HL-60/S4 treated with retinoic acid at 250 ng/mL for 4 days and 3 days (cell line): ENCODE measurements around the gene EID3.
"Not testable (repeated sequence)": the region's sequence is repeated elsewhere in the genome, so short reads cannot be mapped to it uniquely, and the experiment has no call there.

ENCODE experiments used
- in situ Hi-C: fragments of 300-500 bp; cut with MboI; formaldehyde crosslinking; loops from 2 replicates; pipeline ENCODE4 v1.7.0; 2022; ENCODE audit warnings: low sequenced_read_pairs

EID3 gene

DNA sequence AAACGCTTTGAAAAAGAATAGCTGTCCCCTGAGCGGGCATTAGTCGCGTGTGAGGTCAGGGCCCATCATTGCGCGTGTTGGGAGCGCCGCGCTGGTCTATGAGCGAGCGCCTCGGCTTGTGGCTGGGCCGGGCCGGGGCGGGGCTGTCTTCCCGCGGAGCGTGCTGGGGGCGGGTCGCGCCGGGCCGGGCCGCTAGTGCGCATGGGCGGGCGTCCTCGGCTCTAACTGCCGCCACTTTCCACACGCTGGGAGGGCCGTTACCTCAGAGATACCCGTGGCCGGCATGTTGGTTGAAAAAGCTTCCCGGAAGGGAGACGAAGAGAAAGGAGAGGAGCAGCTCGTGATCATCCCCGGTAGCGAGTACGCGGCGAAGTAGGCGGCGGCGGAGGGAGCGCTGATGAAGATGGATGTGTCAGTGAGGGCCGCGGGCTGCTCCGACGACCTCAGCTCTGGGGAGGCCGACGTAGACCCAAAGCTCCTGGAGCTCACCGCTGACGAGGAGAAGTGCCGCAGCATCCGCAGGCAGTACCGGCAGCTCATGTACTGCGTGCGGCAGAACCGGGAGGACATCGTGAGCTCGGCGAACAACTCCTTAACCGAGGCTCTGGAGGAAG, at the start of gene EID3:
EID3 (plus strand) TSS at position 202 of the 614 bp plus-strand sequence; CDS start at position 398, 196 bp downstream.
- in situ Hi-C loops: no loop called here

DNA sequence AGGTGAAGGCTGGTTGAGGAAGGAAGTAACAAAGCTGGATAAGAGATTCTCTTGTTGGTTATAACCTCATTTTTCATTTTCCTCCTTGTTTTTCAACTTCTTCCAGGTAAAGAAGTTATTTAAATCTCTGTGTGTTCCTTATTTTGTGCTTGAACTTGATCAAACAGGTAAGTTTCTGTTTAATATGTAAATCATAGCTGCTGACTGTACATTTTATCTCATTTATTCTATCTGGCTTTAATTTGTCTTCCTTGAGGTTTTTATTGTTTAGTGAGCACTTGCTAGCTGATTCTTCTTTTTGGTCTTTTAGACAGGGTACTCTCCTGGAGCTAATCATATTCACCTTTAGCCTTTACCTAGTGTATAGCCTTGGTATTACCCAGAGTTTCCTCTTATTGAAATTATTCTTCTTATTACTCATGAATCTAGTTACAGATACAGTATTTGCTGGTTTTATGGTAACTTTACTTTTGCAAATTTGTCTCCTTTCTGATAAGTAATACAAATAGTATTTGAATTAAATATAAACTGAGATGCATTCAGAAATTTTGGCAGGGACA, 45.5 kb upstream of the EID3 start:
- in situ Hi-C loops: no loop called here

DNA sequence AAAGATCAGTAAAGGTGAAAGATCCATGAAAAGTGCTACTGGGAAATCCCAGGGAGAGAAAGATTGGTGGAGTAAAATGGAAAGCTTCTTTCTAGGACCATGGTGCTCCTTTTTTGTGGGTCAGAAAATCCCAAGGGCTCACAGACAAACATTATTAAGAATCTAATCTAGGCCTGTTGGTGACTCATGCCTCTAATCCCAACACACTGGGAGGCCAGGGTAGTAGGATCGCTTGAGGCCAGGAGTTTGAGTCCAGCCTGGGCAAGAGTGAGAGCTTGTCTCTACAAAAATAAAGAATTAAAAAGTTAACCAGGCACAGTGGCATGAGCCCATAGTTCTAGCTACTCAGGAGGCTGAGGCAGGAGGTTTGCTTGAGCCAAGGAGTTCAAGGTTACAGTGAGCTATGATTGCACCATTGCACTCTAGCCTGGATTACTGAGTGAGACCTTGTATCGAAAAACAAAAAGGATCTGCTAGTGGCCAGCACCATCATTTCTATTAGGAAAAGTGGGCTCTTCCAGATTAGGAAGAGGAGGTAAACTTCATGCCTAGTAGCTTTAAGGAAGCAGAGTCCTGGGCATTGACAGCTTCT, 45.0 kb upstream of the EID3 start:
- in situ Hi-C loops: no loop called here

GRCh38 chr12:104263026-104263425, 40.5 kb upstream of the EID3 start:
- in situ Hi-C loops: no loop called here

DNA sequence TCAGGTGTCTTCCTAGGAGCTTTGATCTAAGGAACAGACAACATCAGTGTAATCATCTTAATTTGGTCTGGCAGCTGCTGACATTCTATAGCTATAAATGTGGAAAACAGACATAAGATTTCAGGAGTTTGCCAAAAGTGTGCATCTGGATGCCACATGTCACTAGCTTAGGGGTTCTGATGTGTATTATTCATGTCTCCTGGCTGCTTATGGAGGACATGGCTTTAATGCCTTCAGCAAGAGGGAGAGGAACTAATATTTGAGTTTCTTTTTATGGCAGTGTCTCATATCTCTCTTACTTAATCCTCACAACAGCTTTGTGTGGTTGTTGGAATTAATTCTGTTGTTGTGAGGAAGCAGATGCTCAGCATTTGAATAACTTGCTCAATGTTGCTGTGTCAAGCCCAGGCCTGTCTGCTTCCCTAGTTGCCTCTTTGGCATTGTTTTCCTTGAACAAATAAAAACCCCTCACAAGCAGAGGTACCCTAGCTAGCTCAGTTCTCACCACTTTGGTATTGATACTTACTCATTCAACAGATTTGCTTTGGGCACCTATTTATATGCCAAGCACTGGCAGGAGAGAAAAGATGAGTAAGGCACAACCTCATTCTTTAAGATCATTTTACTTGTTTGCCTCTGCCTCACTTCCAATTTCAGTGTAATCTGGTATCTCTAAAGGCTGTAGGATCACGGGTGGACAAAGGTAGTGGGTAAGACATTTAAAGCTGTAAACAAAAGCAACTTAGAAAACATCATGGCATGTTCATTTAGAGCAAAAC, 39.8 kb upstream of the EID3 start:
- in situ Hi-C loops: no loop called here

DNA sequence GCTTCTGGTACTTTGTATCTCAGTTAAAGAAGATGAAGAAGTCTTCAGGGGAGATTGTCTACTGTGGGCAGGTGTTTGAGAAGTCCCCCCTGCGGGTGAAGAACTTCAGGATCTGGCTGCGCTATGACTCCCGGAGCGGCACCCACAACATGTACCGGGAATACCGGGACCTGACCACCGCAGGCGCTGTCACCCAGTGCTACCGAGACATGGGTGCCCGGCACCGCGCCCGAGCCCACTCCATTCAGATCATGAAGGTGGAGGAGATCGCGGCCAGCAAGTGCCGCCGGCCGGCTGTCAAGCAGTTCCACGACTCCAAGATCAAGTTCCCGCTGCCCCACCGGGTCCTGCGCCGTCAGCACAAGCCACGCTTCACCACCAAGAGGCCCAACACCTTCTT, 38.1 kb upstream of the EID3 start:
- in situ Hi-C loops: not testable (repeated sequence)

GRCh38 chr12:104272938-104273337, 30.6 kb upstream of the EID3 start:
- in situ Hi-C loops: no loop called here

GRCh38 chr12:104273503-104273902, 30.0 kb upstream of the EID3 start:
- in situ Hi-C loops: no loop called here

- in situ Hi-C loops: no loop called here
Observed at GRCh38 chr12:104274811-104275210, 28.7 kb upstream of the EID3 start.

GRCh38 chr12:104275689-104276088, 27.9 kb upstream of the EID3 start:
- in situ Hi-C loops: no loop called here

DNA sequence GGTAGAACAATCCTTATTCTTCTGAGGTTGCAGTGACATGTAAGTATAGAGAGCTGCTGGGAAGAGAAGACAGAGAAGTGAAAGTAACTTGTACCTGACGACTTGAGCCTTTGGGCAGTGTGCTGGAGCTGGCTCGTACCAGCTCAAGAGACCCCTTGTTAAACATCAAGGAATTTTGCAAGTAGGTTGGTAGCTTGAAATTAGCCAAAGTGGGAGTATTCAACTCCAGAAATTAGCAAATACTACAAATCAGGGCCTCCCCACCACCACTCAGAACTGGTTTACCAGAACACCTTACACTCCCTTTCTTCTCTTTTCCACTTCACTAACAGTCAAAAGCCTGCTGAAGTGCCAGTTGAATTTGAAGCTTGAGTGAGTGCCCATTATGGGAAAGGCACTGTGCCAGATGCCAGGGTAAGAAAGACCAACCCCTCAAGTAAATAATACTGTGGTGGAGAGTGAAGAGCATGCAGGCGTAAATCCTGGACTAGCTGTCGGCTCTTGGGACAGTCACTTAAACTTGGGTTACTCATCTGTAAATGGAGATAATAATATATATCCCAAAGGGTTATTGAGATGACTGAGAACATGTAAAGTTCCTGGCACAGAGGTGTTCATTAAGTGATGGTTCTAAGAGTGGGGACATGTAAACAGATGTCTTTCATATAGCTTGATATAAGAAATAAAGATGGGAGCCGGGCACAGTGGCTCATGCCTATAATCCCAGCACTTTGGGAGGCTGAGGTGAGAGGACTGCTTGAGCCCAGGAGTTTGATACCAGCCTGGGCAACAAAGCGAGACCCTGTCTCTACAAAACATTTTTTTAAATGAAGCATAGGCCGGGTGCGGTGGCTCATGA, 27.0 kb upstream of the EID3 start:
- in situ Hi-C loops: no loop called here

- in situ Hi-C loops: no loop called here
Observed at GRCh38 chr12:104279164-104279563, 24.4 kb upstream of the EID3 start.

GRCh38 chr12:104280111-104280510, 23.4 kb upstream of the EID3 start:
- in situ Hi-C loops: no loop called here

DNA sequence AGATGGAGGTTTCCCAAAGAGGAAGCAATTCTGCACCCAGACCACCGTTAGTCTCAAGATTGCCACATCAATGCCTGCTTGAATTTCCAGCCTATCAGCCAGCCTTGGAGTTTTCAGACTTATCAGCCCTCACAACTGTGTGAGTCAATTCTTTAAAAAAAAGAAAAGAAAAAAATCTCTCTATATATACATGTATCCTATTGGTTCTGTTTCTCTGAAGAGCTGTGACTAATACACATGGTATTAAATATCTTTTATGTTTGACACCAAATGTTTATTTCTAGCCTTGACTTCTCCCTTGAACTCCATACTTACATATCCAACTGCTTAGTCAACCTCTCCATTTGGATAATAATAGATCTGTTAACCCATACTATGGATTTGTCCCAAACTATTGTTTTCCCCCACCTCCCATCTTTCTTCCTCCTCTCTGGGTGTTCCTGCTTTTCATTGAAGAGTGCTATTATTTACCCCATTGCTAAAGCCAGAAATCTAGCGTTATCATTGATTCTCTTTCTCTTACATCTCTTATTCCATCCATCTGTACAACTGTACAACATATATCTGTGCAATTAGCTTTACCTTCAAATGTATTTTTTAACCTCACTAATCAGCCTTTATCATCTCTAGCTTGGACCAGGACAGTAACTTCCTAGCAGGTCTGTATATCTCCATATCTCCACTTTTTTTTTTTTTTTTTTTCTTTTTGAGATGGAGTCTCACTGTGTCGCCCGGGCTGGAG, 22.7 kb upstream of the EID3 start:
- in situ Hi-C loops: no loop called here

- in situ Hi-C loops: no loop called here
Observed at GRCh38 chr12:104281636-104282035, 21.9 kb upstream of the EID3 start.

DNA sequence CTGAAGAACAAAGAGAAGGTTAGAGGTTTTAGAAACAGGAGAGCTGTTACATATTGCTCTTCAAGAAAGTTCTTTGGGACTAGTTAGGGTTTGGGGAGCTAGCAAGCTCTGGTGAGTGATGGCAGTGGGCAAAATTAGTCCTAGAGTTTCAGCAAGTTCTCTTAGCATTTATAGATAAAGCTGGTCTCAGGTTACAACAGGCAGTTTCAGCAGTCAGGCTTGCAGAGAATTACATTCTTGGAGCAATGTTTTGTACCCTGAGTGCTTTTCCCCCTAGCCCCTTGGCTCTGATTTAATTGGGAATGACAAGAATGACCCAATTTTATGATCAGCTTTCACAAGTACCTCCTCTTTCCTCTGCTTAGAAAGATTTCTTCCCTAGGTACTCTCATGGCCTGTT, 21.4 kb upstream of the EID3 start:
- in situ Hi-C loops: no loop called here

DNA sequence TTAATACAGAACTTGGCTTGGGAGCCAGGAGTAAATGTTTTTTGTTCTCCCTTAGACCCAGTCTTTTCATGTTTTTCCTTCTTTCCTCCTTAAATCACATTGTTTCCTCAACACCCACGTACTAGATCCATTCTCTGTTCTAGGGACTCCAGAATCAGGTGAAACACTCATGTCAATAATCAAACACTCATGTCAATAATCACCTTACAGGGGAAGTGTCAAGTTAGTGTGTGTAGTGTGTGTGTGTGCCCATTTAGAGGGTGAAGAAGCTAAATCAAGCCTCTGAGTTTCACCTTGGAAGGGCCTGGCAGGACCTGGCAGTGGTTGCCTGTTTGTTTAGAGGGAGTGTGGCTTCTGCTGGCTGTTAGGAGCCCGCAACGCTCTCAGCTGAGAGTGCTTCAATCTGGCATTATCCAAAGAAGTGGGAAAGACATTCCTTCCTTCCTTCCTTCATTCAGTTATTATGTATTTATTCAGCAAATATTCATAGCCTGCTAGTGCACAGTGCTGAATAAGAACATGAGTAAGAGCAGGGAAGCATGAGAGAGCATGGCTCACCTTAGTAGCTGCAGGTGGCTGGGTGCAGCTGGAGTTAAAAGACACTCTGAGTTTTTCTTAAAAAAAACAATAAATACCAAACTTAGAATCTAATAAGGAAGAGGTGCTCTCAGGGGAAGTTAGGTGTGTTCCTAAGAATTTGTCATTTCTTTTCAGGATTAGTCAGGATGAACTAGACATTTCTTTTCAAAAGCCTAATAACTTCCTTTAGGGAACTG, 17.6 kb upstream of the EID3 start:
- in situ Hi-C loops: no loop called here

DNA sequence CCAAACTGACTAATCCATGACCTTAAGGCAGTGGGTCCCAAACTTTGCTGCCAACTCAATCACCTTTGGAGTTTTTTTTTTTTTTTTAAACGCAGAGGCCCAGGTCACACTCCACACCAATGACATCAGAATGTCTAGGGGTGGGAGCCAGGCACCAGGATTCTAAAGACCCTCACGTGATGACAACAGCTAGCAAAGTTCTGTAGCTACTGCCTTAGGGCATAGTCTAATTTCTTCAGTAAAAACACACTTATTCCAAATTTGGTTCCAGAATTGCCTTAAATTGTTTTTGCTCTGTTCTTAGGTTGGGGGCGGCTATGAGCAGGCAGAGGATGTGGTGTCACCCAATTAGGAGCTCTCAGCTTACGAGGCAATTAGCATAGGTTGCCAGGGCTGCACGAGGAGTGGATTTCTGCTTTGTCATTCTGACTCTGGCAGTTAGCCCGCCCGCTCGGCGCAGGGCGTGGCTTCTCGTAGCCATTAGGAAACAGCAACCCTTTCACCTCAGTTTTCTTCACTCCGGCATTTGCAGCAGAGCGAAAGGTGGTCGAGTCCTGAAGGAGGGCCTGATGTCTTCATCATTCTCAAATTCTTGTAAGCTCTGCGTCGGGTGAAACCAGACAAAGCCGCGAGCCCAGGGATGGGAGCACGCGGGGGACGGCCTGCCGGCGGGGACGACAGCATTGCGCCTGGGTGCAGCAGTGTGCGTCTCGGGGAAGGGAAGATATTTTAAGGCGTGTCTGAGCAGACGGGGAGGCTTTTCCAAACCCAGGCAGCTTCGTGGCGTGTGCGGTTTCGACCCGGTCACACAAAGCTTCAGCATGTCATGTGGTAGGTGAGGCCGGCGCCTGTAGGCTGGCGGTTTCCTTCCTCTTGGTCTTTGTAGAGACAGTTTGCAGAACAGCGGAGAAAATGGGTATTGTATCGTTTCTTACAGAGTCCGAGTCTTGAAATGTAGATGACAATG, 16.7 kb upstream of the EID3 start:
- in situ Hi-C loops: no loop called here
